ENCODE measurements around the gene GJA3. TPM values are rescaled to one million over a fixed set of nuclear protein-coding genes. Genes with fewer than 3 reads are reported as not detected.

GJA3 gene
- polyA plus RNA-seq, 3 donors from 2014 or later = not detected

- no peak for DNase-seq
- Mint-ChIP-seq H3K36me3 (no peaks in the 10 kb centered on the region), H3K4me1 (peaks cover 16 to 19% of the 10 kb centered on the region in 2 donors), H3K27ac (no peak overlapping the region), H3K9me3 (peaks cover 0 to 2% (median 0%) of the 10 kb centered on the region in 6 donors), H3K27me3 (ENCODE audit: low read depth in 3 of 3) (peaks cover 14 to 31% (median 31%) of the 10 kb centered on the region in 3 donors), H3K4me3 (peak overlapping the region; percentile 24 to 61 (median 51))
These were observed 30.7 kb upstream of the GJA3 start for GRCh38 chr13:20191311-20192157.

- H3K36me3 Mint-ChIP-seq = no peaks in the 10 kb centered on the region
- H3K27me3 Mint-ChIP-seq (ENCODE audit: low read depth in 3 of 3) = peaks cover 11 to 29% (median 28%) of the 10 kb centered on the region in 3 donors
These were observed 29.8 kb upstream of the GJA3 start for GRCh38 chr13:20190481-20191310.

GRCh38 chr13:20190076-20190475 lies 29.2 kb upstream of the GJA3 start:
- H3K4me3 Mint-ChIP-seq = no peak overlapping the region
- H3K9me3 Mint-ChIP-seq = peaks cover 0 to 2% (median 0%) of the 10 kb centered on the region in 6 donors
- DNase-seq = no peak
- no peaks in the 10 kb centered on the region for H3K36me3 Mint-ChIP-seq
- peaks cover 16 to 19% of the 10 kb centered on the region in 2 donors for H3K4me1 Mint-ChIP-seq
- H3K27ac Mint-ChIP-seq = no peak overlapping the region
- H3K27me3 Mint-ChIP-seq (ENCODE audit: low read depth in 3 of 3) = peaks cover 9 to 28% (median 24%) of the 10 kb centered on the region in 3 donors

More at GRCh38 chr13:20190481-20191310, 29.8 kb upstream of the GJA3 start:
- Mint-ChIP-seq H3K27ac (no peak overlapping the region), H3K9me3 (peaks cover 0 to 2% (median 0%) of the 10 kb centered on the region in 6 donors), H3K4me1 (peaks cover 16 to 19% of the 10 kb centered on the region in 2 donors), H3K4me3 (peak overlapping the region in 2 of 5 donors; percentile 21 to 25)
- DNase-seq = no peak

- H3K4me3 Mint-ChIP-seq = no peak overlapping the region
These were observed 28.1 kb upstream of the GJA3 start for GRCh38 chr13:20188667-20189553.

GRCh38 chr13:20186771-20187170 lies 25.9 kb upstream of the GJA3 start:
- no peak for DNase-seq
- no peaks in the 10 kb centered on the region for H3K9me3 Mint-ChIP-seq
- peaks cover under 1 to 2% of the 10 kb centered on the region in 2 donors for H3K4me1 Mint-ChIP-seq
- H3K27me3 Mint-ChIP-seq (ENCODE audit: low read depth in 3 of 3) = peaks cover 3 to 19% (median 7%) of the 10 kb centered on the region in 3 donors
- H3K36me3 Mint-ChIP-seq = no peaks in the 10 kb centered on the region
- H3K4me3 Mint-ChIP-seq = no peak overlapping the region
- H3K27ac Mint-ChIP-seq = no peak overlapping the region

More at GRCh38 chr13:20188667-20189553, 28.1 kb upstream of the GJA3 start:
- no peak for DNase-seq
- Mint-ChIP-seq H3K27me3 (ENCODE audit: low read depth in 3 of 3) (peaks cover 3 to 22% (median 12%) of the 10 kb centered on the region in 3 donors), H3K9me3 (no peaks in the 10 kb centered on the region), H3K36me3 (no peaks in the 10 kb centered on the region), H3K4me1 (peaks cover 12 to 13% of the 10 kb centered on the region in 2 donors), H3K27ac (no peak overlapping the region)

- Mint-ChIP-seq H3K36me3 (no peaks in the 10 kb centered on the region), H3K27me3 (ENCODE audit: low read depth in 3 of 3) (peaks cover 3 to 13% (median 3%) of the 10 kb centered on the region in 3 donors), H3K27ac (no peak overlapping the region), H3K4me1 (peaks cover 0 to 2% of the 10 kb centered on the region in 2 donors), H3K9me3 (no peaks in the 10 kb centered on the region), H3K4me3 (no peak overlapping the region)
- DNase-seq = no peak
These were observed 24.7 kb upstream of the GJA3 start for GRCh38 chr13:20185366-20186056.

GRCh38 chr13:20182231-20182846 lies 21.5 kb upstream of the GJA3 start:
- H3K36me3 Mint-ChIP-seq = no peaks in the 10 kb centered on the region
- no peak overlapping the region for H3K4me3 Mint-ChIP-seq
- H3K27me3 Mint-ChIP-seq (ENCODE audit: low read depth in 3 of 3) = peaks cover 7 to 23% (median 9%) of the 10 kb centered on the region in 3 donors
- no peak overlapping the region for H3K27ac Mint-ChIP-seq
- peak; percentile 33 to 51 (median 46) for DNase-seq
- H3K9me3 Mint-ChIP-seq = no peaks in the 10 kb centered on the region
- H3K4me1 Mint-ChIP-seq = no peaks in the 10 kb centered on the region

GRCh38 chr13:20181188-20181587 lies 20.3 kb upstream of the GJA3 start:
- DNase-seq = no peak
- Mint-ChIP-seq H3K27ac (no peak overlapping the region), H3K27me3 (ENCODE audit: low read depth in 3 of 3) (peaks cover 7 to 23% (median 9%) of the 10 kb centered on the region in 3 donors), H3K9me3 (no peaks in the 10 kb centered on the region), H3K4me1 (no peaks in the 10 kb centered on the region), H3K36me3 (no peaks in the 10 kb centered on the region), H3K4me3 (no peak overlapping the region)

- no peaks in the 10 kb centered on the region for H3K36me3 Mint-ChIP-seq
- no peak for DNase-seq
- H3K27me3 Mint-ChIP-seq (ENCODE audit: low read depth in 3 of 3) = peaks cover 11 to 28% (median 13%) of the 10 kb centered on the region in 3 donors
- no peaks in the 10 kb centered on the region for H3K9me3 Mint-ChIP-seq
- H3K27ac Mint-ChIP-seq = no peak overlapping the region
- H3K4me3 Mint-ChIP-seq = no peak overlapping the region
- no peaks in the 10 kb centered on the region for H3K4me1 Mint-ChIP-seq
These were observed 17.3 kb upstream of the GJA3 start for GRCh38 chr13:20178156-20178555.

GRCh38 chr13:20177049-20177831 lies 16.4 kb upstream of the GJA3 start:
- Mint-ChIP-seq H3K27ac (no peak overlapping the region), H3K4me1 (no peaks in the 10 kb centered on the region), H3K36me3 (no peaks in the 10 kb centered on the region), H3K27me3 (ENCODE audit: low read depth in 3 of 3) (peaks cover 10 to 30% (median 13%) of the 10 kb centered on the region in 3 donors), H3K4me3 (no peak overlapping the region), H3K9me3 (no peaks in the 10 kb centered on the region)
- no peak for DNase-seq

GRCh38 chr13:20175907-20176652 lies 15.2 kb upstream of the GJA3 start:
- Mint-ChIP-seq H3K27ac (no peak overlapping the region), H3K4me3 (no peak overlapping the region), H3K27me3 (ENCODE audit: low read depth in 3 of 3) (peaks cover 8 to 28% (median 17%) of the 10 kb centered on the region in 3 donors), H3K9me3 (no peaks in the 10 kb centered on the region), H3K4me1 (no peaks in the 10 kb centered on the region), H3K36me3 (no peaks in the 10 kb centered on the region)
- no peak for DNase-seq

All from immature natural killer cell (primary cell).